CD4-positive, alpha-beta memory T cell (primary cell): Measurements from ENCODE around the gene FMO1. TPM values are rescaled to one million over a fixed set of nuclear protein-coding genes. Genes with fewer than 3 reads are reported as not detected.

Experiments
- CTCF ChIA-PET: fragments of 350-600 bp; sonication (Branson Sonifier 250); formaldehyde crosslinking; loops from one replicate; lab custom pipeline; 2021; ENCODE audit warnings: inconsistent platforms; ENCODE audit not compliant: partially characterized antibody; lab: Charles Lee
- POLR2A ChIA-PET: fragments of 350-600 bp; sonication (Branson Sonifier 250); formaldehyde crosslinking; loops from one replicate; lab custom pipeline; 2021; ENCODE audit not compliant: partially characterized antibody; lab: Charles Lee
- DNase-seq, 5 donors: peaks; one replicate each; pipeline versions ENCODE4 v3.0.0 to v3.0.0-alpha.2; 2020 to 2022; ENCODE audit warnings: mixed read lengths in 1 of 5
- H3K27ac ChIP-seq: one replicate; pipeline ENCODE4 v1.7.0; 2013; ENCODE audit warnings: low read depth, low read length
- H3K27me3 ChIP-seq: 2 replicates; pipeline ENCODE4 v1.7.0; 2013; ENCODE audit warnings: mild to moderate bottlenecking, low read length, moderate library complexity; ENCODE audit not compliant: insufficient read depth
- H3K36me3 ChIP-seq: 2 replicates; pipeline ENCODE4 v1.7.0; 2013; ENCODE audit warnings: mild to moderate bottlenecking, low read length, moderate library complexity; ENCODE audit not compliant: insufficient read depth
- H3K4me1 ChIP-seq: 2 replicates; pipeline ENCODE4 v1.7.0; 2013; ENCODE audit warnings: mild to moderate bottlenecking, low read length, moderate library complexity; ENCODE audit not compliant: insufficient read depth
- H3K4me3 ChIP-seq, 2 donors: one replicate each; pipeline ENCODE4 v1.7.0; 2013; ENCODE audit warnings: low read length in 2 of 2, mild to moderate bottlenecking in 1 of 2
- H3K9me3 ChIP-seq, 2 donors: one replicate each; pipeline ENCODE4 v1.7.0; 2013; ENCODE audit warnings: low read length in 2 of 2, control low read depth in 1 of 2; ENCODE audit not compliant: control insufficient read depth in 1 of 2
- H3K27ac Mint-ChIP-seq, 7 donors: one replicate each; pipeline ENCODE4 v1.8.0; 2020 to 2021; ENCODE audit warnings: mixed read lengths in 7 of 7, mild to moderate bottlenecking in 6 of 7, inconsistent platforms in 3 of 7, moderate library complexity in 3 of 7
- H3K27me3 Mint-ChIP-seq, 2 donors: one replicate each; pipeline ENCODE4 v1.8.0; 2020 to 2021; ENCODE audit warnings: mixed read lengths in 2 of 2
- H3K36me3 Mint-ChIP-seq, 2 donors: one replicate each; pipeline ENCODE4 v1.8.0; 2020 to 2021; ENCODE audit warnings: mixed read lengths in 2 of 2, inconsistent platforms in 1 of 2, mild to moderate bottlenecking in 1 of 2
- H3K4me1 Mint-ChIP-seq, 4 donors: one replicate each; pipeline ENCODE4 v1.8.0; 2020 to 2021; ENCODE audit warnings: mixed read lengths in 4 of 4, mild to moderate bottlenecking in 1 of 4
- H3K4me3 Mint-ChIP-seq, 8 donors: one replicate each; pipeline ENCODE4 v1.8.0; 2020 to 2021; ENCODE audit warnings: mixed read lengths in 8 of 8, mild to moderate bottlenecking in 7 of 8, moderate library complexity in 6 of 8, inconsistent platforms in 3 of 8
- H3K9me3 Mint-ChIP-seq, 8 donors: one replicate each; pipeline ENCODE4 v1.8.0; 2020 to 2021; ENCODE audit warnings: mixed read lengths in 8 of 8, mild to moderate bottlenecking in 5 of 8, inconsistent platforms in 3 of 8, moderate library complexity in 1 of 8
- intact Hi-C: fragments of 100-400 bp; cut with micrococcal nuclease; formaldehyde crosslinking; loops from one replicate; pipeline ENCODE4 v1.15.1; 2023
- polyA plus RNA-seq, 2 donors: library from polyadenylated mRNA; unstranded; fragments of 300-500 nt; fragmentation: Illumina TruSeq; gene quantifications; one replicate each; pipeline ENCODE4 v1.2.3, GENCODE V29; 2021
- total RNA-seq, 2 experiments: library from RNA; stranded (reverse); gene quantifications; one replicate each; pipeline ENCODE4 v1.2.3, GENCODE V29; 2021

The FMO1 gene
- total and polyA plus RNA-seq, 4 experiments from 2014 or later, result not detected

- H3K4me3 ChIP-seq, result no peak overlapping the region
- H3K27me3 ChIP-seq, result no peaks in the 10 kb centered on the region
- ChIA-PET POLR2A (no interaction called here), CTCF (no interaction called here)
- no peak for DNase-seq
- no peaks in the 10 kb centered on the region for H3K9me3 ChIP-seq
- no peaks in the 10 kb centered on the region for H3K36me3 ChIP-seq
- Mint-ChIP-seq H3K36me3 (no peaks in the 10 kb centered on the region), H3K4me1 (peaks cover 0 to 4% (median 0%) of the 10 kb centered on the region in 4 donors), H3K9me3 (no peaks in the 10 kb centered on the region), H3K27ac (no peak overlapping the region), H3K27me3 (peaks cover 2 to 5% of the 10 kb centered on the region in 2 donors), H3K4me3 (no peak overlapping the region)
- intact Hi-C loops, result no loop called here
- no peaks in the 10 kb centered on the region for H3K4me1 ChIP-seq
- H3K27ac ChIP-seq, result no peak overlapping the region
Measured at GRCh38 chr1:171213559-171214454, 34.5 kb upstream of the FMO1 start.

GRCh38 chr1:171217658-171218443 lies 30.4 kb upstream of the FMO1 start:
- Histone ChIP-seq H3K9me3 (no peaks in the 10 kb centered on the region), H3K27me3 (no peaks in the 10 kb centered on the region), H3K27ac (no peak overlapping the region), H3K4me1 (no peaks in the 10 kb centered on the region), H3K4me3 (no peak overlapping the region), H3K36me3 (no peaks in the 10 kb centered on the region)
- DNase-seq, result no peak
- Mint-ChIP-seq H3K4me1 (peaks cover 0 to 1% (median 0%) of the 10 kb centered on the region in 4 donors), H3K9me3 (no peaks in the 10 kb centered on the region), H3K4me3 (no peak overlapping the region), H3K36me3 (no peaks in the 10 kb centered on the region), H3K27ac (no peak overlapping the region), H3K27me3 (peaks cover 2 to 9% of the 10 kb centered on the region in 2 donors)
- intact Hi-C loops, result no loop called here
- CTCF ChIA-PET, result no interaction called here
- POLR2A ChIA-PET, result no interaction called here

- Histone ChIP-seq H3K4me1 (no peaks in the 10 kb centered on the region), H3K27me3 (no peaks in the 10 kb centered on the region), H3K9me3 (no peaks in the 10 kb centered on the region), H3K36me3 (no peaks in the 10 kb centered on the region), H3K27ac (no peak overlapping the region), H3K4me3 (no peak overlapping the region)
- no peaks in the 10 kb centered on the region for H3K9me3 Mint-ChIP-seq
- no peak overlapping the region for H3K27ac Mint-ChIP-seq
- peaks cover 2 to 9% of the 10 kb centered on the region in 2 donors for H3K27me3 Mint-ChIP-seq
- intact Hi-C loops, result no loop called here
- ChIA-PET CTCF (no interaction called here), POLR2A (no interaction called here)
- H3K4me1 Mint-ChIP-seq, result no peaks in the 10 kb centered on the region
- no peak for DNase-seq
- H3K4me3 Mint-ChIP-seq, result no peak overlapping the region
- no peaks in the 10 kb centered on the region for H3K36me3 Mint-ChIP-seq
Measured at GRCh38 chr1:171218661-171219060, 29.6 kb upstream of the FMO1 start.

- no peaks in the 10 kb centered on the region for H3K27me3 ChIP-seq
- no peak overlapping the region for H3K27ac ChIP-seq
- H3K9me3 ChIP-seq, result no peaks in the 10 kb centered on the region
- POLR2A ChIA-PET, result no interaction called here
- H3K4me1 Mint-ChIP-seq, result no peaks in the 10 kb centered on the region
- no peaks in the 10 kb centered on the region for H3K36me3 ChIP-seq
- H3K9me3 Mint-ChIP-seq, result no peaks in the 10 kb centered on the region
- no peaks in the 10 kb centered on the region for H3K36me3 Mint-ChIP-seq
- no peak overlapping the region for H3K4me3 ChIP-seq
- no peak overlapping the region for H3K27ac Mint-ChIP-seq
- no peak overlapping the region for H3K4me3 Mint-ChIP-seq
- H3K4me1 ChIP-seq, result no peaks in the 10 kb centered on the region
- CTCF ChIA-PET, result no interaction called here
- intact Hi-C loops, result no loop called here
- peaks cover 0 to 9% of the 10 kb centered on the region in 2 donors for H3K27me3 Mint-ChIP-seq
- no peak for DNase-seq
Measured at GRCh38 chr1:171219346-171220080, 28.8 kb upstream of the FMO1 start.

GRCh38 chr1:171220081-171220420 lies 28.2 kb upstream of the FMO1 start:
- Mint-ChIP-seq H3K36me3 (no peaks in the 10 kb centered on the region), H3K4me1 (no peaks in the 10 kb centered on the region), H3K9me3 (no peaks in the 10 kb centered on the region), H3K27me3 (peaks cover 0 to 9% of the 10 kb centered on the region in 2 donors), H3K4me3 (no peak overlapping the region), H3K27ac (no peak overlapping the region)
- no peak overlapping the region for H3K27ac ChIP-seq
- H3K36me3 ChIP-seq, result no peaks in the 10 kb centered on the region
- H3K9me3 ChIP-seq, result no peaks in the 10 kb centered on the region
- no peaks in the 10 kb centered on the region for H3K27me3 ChIP-seq
- no peaks in the 10 kb centered on the region for H3K4me1 ChIP-seq
- no peak overlapping the region for H3K4me3 ChIP-seq
- DNase-seq, result no peak
- CTCF ChIA-PET, result no interaction called here
- intact Hi-C loops, result no loop called here
- POLR2A ChIA-PET, result no interaction called here

- H3K36me3 ChIP-seq, result no peaks in the 10 kb centered on the region
- no peaks in the 10 kb centered on the region for H3K4me1 ChIP-seq
- Mint-ChIP-seq H3K27me3 (peaks cover 0 to 9% of the 10 kb centered on the region in 2 donors), H3K36me3 (no peaks in the 10 kb centered on the region), H3K27ac (peak overlapping the region in 1 of 7 donors; percentile 89), H3K4me3 (no peak overlapping the region), H3K4me1 (no peaks in the 10 kb centered on the region), H3K9me3 (no peaks in the 10 kb centered on the region)
- H3K9me3 ChIP-seq, result no peaks in the 10 kb centered on the region
- H3K27me3 ChIP-seq, result no peaks in the 10 kb centered on the region
- intact Hi-C loops, result no loop called here
- no peak for DNase-seq
- ChIA-PET CTCF (no interaction called here), POLR2A (no interaction called here)
- no peak overlapping the region for H3K27ac ChIP-seq
- no peak overlapping the region for H3K4me3 ChIP-seq
Measured at GRCh38 chr1:171220581-171221054, 27.7 kb upstream of the FMO1 start.
